Small intestine (tissue), 7 donors: Measurements from ENCODE around the gene TSHZ3. TPM values are rescaled to one million over a fixed set of nuclear protein-coding genes. Genes with fewer than 3 reads are reported as not detected.

Experiments
- DNase-seq, 2 donors: peaks; one replicate each; pipeline versions ENCODE4 v3.0.0 to v3.0.0-alpha.2; 2013
- FAIRE-seq: peaks from 2 replicates; lab custom pipeline; 2012; peaks lifted over from hg19 to GRCh38; lab: Jason Lieb, UNC
- H3K27ac ChIP-seq, 3 donors: one replicate each; pipeline ENCODE4 v1.5.1; 2013; ENCODE audit warnings: low read length in 2 of 3, mild to moderate bottlenecking in 2 of 3, control low read depth in 1 of 3, inconsistent platforms in 1 of 3, low read depth in 1 of 3, moderate library complexity in 1 of 3
- H3K27me3 ChIP-seq, 3 donors: one replicate each; pipeline ENCODE4 v1.6.1; 2013; ENCODE audit warnings: low read length in 3 of 3, inconsistent platforms in 1 of 3; ENCODE audit not compliant: control insufficient read depth in 3 of 3, insufficient read depth in 3 of 3
- H3K36me3 ChIP-seq, 3 donors: one replicate each; pipeline ENCODE4 v1.6.1; 2013; ENCODE audit warnings: low read length in 3 of 3, inconsistent platforms in 1 of 3, low read depth in 1 of 3, mild to moderate bottlenecking in 1 of 3, moderate library complexity in 1 of 3; ENCODE audit not compliant: control insufficient read depth in 3 of 3, insufficient read depth in 2 of 3
- H3K4me1 ChIP-seq, 3 donors: one replicate each; pipeline ENCODE4 v1.6.1; 2013; ENCODE audit warnings: low read length in 2 of 3, inconsistent platforms in 1 of 3, low read depth in 1 of 3, mild to moderate bottlenecking in 1 of 3, moderate library complexity in 1 of 3; ENCODE audit not compliant: control insufficient read depth in 3 of 3, insufficient read depth in 2 of 3
- H3K4me3 ChIP-seq, 3 donors: one replicate each; pipeline ENCODE4 v1.5.1; 2013; ENCODE audit warnings: low read length in 3 of 3, control low read depth in 1 of 3, inconsistent platforms in 1 of 3, low read depth in 1 of 3, mild to moderate bottlenecking in 1 of 3, moderate library complexity in 1 of 3
- H3K9me3 ChIP-seq, 2 donors: one replicate each; pipeline ENCODE4 v1.6.1; 2013; ENCODE audit warnings: low read depth in 1 of 2, low read length in 1 of 2; ENCODE audit not compliant: control insufficient read depth in 2 of 2, insufficient read depth in 1 of 2
- WGBS, 3 donors: extraction: QIAGEN DNeasy Blood & Tissue Kit; methylation state at CpG; one replicate each; pipeline ENCODE4 v1.1.7; 2013; 5-methylcytosine and 5-hydroxymethylcytosine counted together
- polyA plus RNA-seq, 4 donors: library from polyadenylated mRNA; stranded (reverse) in 3 of 4; unstranded in 1 of 4; fragments of 200-250 nt in 3 of 4; fragments of 120-200 nt in 1 of 4; gene quantifications; one replicate each; pipeline versions ENCODE4 v1.2.1 to v1.2.3, GENCODE V29; 2013
- donor health status: healthy with polysubstance abuse.
- donor health status: control.
- donor health status: control.
- donor health status: Bipolar disorder and iron deficiency.
- donor health status: healthy.

TSHZ3 gene
- polyA plus RNA-seq, 4 donors: 0.22 to 3.4 (median 1.7) TPM

DNA sequence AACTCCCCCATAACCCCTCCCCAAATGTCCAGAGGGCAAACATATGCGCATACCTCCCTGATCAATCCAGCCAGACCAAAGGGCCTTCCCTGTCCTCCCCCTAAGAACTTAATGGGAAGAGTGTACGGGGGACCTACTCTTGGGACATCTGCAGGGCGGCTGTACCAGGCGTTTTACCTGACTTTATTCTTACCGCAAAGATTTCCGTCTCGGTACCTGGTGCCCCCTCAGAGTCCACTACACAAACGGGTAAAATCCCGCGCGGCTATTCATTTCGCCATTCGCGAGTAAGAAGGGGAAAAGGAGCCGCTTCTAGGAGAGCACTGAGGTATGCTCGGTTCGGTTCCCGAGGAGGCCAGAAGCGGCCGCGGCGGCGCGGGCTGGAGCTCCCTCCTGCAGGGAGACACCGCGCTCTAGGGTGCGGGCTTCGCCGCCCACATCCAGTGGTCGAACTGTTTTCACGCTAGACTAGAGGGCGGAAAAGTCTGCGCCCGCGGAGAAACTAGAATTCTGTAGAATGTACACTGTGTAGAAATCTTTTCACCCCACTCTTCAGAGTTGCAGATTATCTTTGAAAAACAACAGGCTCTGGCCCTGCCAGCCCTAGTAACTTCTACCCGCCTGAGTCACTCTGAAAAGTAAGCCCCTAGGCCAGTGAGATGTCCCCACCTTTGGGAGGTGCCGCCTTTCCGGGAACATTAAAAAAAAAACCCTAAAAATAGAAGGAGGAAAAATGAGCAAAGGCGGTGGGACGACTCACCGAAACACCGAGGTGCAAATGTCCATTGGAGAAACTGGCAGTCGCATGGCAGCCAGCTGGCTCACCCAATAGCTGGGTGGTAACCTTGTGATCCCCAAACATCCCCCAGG is 3.8 kb upstream of the TSHZ3 start:
- H3K4me3 ChIP-seq: no peak overlapping the region
- WGBS, 3 donors: 18 to 50% (median 29%) methylated on average over 43 of the region's 43 CpGs
- no peak for FAIRE-seq

GRCh38 chr19:31352296-31352781 is 3.1 kb upstream of the TSHZ3 start:
- Histone ChIP-seq H3K27me3 (peaks cover 17 to 69% (median 27%) of the 10 kb centered on the region in 3 donors), H3K4me3 (peak overlapping the region in 1 of 3 donors; percentile 49), H3K36me3 (no peaks in the 10 kb centered on the region), H3K4me1 (no peaks in the 10 kb centered on the region), H3K9me3 (no peaks in the 10 kb centered on the region), H3K27ac (no peak overlapping the region)
- no peak for DNase-seq
- 43 to 55% (median 44%) methylated on average over 14 of the region's 14 CpGs for WGBS, 3 donors
- no peak for FAIRE-seq

More for the DNA sequence above, 3.8 kb upstream of the TSHZ3 start:
- no peaks in the 10 kb centered on the region for H3K36me3 ChIP-seq
- H3K27me3 ChIP-seq: peaks cover 13 to 69% (median 25%) of the 10 kb centered on the region in 3 donors
- H3K27ac ChIP-seq: no peak overlapping the region
- no peak for DNase-seq
- H3K4me1 ChIP-seq: no peaks in the 10 kb centered on the region
- H3K9me3 ChIP-seq: no peaks in the 10 kb centered on the region

DNA sequence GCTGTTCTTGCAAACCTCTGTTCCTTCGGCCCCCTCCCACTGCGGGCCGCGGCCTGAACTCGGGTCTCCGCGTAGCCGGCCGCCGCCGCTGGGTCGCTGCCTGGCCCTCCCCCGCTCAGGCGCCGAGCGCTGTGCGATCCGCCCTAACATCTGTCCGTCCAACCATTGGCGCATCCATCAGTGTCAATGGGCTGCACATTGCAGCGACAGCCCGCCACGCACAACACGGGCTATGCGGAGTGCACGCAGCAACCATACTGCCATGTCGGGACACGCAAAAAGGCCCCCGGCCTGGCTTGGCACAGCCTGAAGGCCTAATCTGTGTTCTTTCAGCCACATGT is 2.6 kb upstream of the TSHZ3 start:
- Histone ChIP-seq H3K27ac (no peak overlapping the region), H3K36me3 (no peaks in the 10 kb centered on the region), H3K27me3 (peaks cover 18 to 68% (median 27%) of the 10 kb centered on the region in 3 donors), H3K4me1 (no peaks in the 10 kb centered on the region), H3K4me3 (peak overlapping the region in 2 of 3 donors; percentile 49 to 80), H3K9me3 (no peaks in the 10 kb centered on the region)
- no peak for DNase-seq
- WGBS, 3 donors: 11 to 15% (median 12%) methylated on average over 28 to 29 of the region's 29 CpGs
- no peak for FAIRE-seq

- Histone ChIP-seq H3K36me3 (no peaks in the 10 kb centered on the region), H3K4me3 (peak overlapping the region; percentile 48 to 80 (median 49)), H3K27ac (peak overlapping the region in 2 of 3 donors; percentile 45 to 71), H3K9me3 (no peaks in the 10 kb centered on the region), H3K4me1 (no peaks in the 10 kb centered on the region), H3K27me3 (peaks cover 18 to 62% (median 27%) of the 10 kb centered on the region in 3 donors)
- FAIRE-seq: no peak
- DNase-seq: peak; percentile 19 to 44
- 1 to 2% (median 2%) methylated on average over 60 to 72 of the region's 72 CpGs for WGBS, 3 donors
These were observed 2.0 kb upstream of the TSHZ3 start for GRCh38 chr19:31351056-31351854.

GRCh38 chr19:31350693-31351055 is 1.4 kb upstream of the TSHZ3 start:
- Histone ChIP-seq H3K36me3 (no peaks in the 10 kb centered on the region), H3K27ac (peak overlapping the region; percentile 9 to 81 (median 60)), H3K4me1 (no peaks in the 10 kb centered on the region), H3K4me3 (peak overlapping the region; percentile 48 to 80 (median 49)), H3K9me3 (no peaks in the 10 kb centered on the region), H3K27me3 (peaks cover 18 to 57% (median 27%) of the 10 kb centered on the region in 3 donors)
- DNase-seq (peak in 1 of 2 donors; percentile 64), FAIRE-seq (no peak)
- WGBS, 3 donors: 0 to 2% (median 0%) methylated on average over 9 to 63 of the region's 63 CpGs

DNA sequence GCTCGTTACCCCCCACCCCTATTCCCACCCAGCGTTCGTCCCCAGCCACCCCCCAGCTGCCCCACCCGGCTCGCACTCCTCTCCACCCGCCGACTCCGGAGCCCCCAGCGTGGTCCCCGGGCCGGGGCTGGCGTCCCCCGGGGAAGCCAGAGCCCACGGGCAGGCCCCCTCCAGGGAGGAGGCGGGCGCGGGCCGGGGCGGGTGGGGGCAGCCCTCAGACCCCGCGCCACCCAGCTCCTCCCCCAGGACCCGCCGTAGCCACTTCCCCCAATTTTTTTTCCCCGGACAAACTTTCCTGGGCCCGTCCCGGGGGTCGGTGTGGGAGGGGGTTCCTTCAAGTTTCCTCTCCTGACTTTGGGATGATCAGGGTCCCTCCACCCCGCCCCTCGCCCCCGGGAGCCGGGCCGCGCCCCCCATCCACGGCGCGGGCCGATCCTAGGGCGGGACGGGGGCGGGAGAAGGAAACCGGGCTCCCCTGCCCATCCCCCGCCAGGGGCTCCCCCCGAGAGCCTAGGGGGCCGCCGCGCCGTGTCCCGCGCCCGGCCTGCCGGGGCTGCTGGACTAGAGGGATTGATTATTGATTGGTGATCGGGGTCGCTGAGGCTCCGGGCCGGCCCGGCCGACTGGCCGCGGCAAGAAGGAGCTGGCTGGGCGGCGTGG is 927 bp upstream of the TSHZ3 start:
- DNase-seq (no peak), FAIRE-seq (no peak)
- Histone ChIP-seq H3K36me3 (no peaks in the 10 kb centered on the region), H3K27ac (peak overlapping the region; percentile 9 to 81 (median 60)), H3K4me1 (no peaks in the 10 kb centered on the region), H3K9me3 (no peaks in the 10 kb centered on the region), H3K27me3 (peaks cover 18 to 52% (median 26%) of the 10 kb centered on the region in 3 donors), H3K4me3 (peak overlapping the region; percentile 40 to 80 (median 48))
- 0% methylated on average over 39 to 61 of the region's 61 CpGs for whole genome bisulfite sequencing, 3 donors

GRCh38 chr19:31348481-31349159 is 616 bp downstream of the TSHZ3 start:
- no peak for DNase-seq
- Histone ChIP-seq H3K27ac (peak overlapping the region in 2 of 3 donors; percentile 42 to 46), H3K9me3 (no peaks in the 10 kb centered on the region), H3K36me3 (no peaks in the 10 kb centered on the region), H3K4me3 (peak overlapping the region; percentile 24 to 80 (median 58)), H3K27me3 (peaks cover 18 to 43% (median 20%) of the 10 kb centered on the region in 3 donors), H3K4me1 (no peaks in the 10 kb centered on the region)
- 0 to 1% (median 1%) methylated on average over 57 to 61 of the region's 61 CpGs for WGBS, 3 donors
- no peak for FAIRE-seq
